Fibroblast of lung (primary cell): ENCODE data around the gene FHOD3.

Source experiments
- CTCF ChIP-seq, 2 donors: IDR thresholded peaks in 1 of 2; conservative IDR thresholded peaks in 1 of 2; 1 replicate in 1 of 2; 2 replicates in 1 of 2; pipeline ENCODE4 v1.5.1; 2011 to 2012; ENCODE audit warnings: low read length in 2 of 2, control low read depth in 1 of 2, inconsistent platforms in 1 of 2, low read depth in 1 of 2, mild to moderate bottlenecking in 1 of 2
- EZH2 ChIP-seq: IDR thresholded peaks from 2 replicates; pipeline ENCODE4 v1.5.1; 2012; ENCODE audit warnings: low read length, control low read depth, mild to moderate bottlenecking; ENCODE audit errors: missing control alignments

GRCh38 chr18:36451454-36452251, 154.1 kb downstream of the FHOD3 start:
- TF ChIP-seq CTCF (conservative IDR thresholded peaks at IDR 0.05 in 1 of 2, IDR thresholded peaks at IDR 0.05 in 1 of 2; ENCODE audit: low read depth in 1 of 2, low read length in 2 of 2), result no peak
- TF ChIP-seq EZH2, result no peak
